H1 (cell line): ENCODE data around the gene MGMT.

Experiments used
- ATF2 ChIP-seq: IDR thresholded peaks from 2 replicates; pipeline ENCODE4 v1.6.1; 2012; ENCODE audit warnings: low read length, inconsistent platforms
- CEBPB ChIP-seq: IDR thresholded peaks from 2 replicates; pipeline ENCODE4 v1.6.1; 2012; ENCODE audit warnings: low read depth, low read length
- CHD7 ChIP-seq: fragments of 300-600 bp; sonication (generic); IDR thresholded peaks from 2 replicates; pipeline ENCODE4 v1.7.1; 2012; ENCODE audit warnings: low read length, moderate library complexity, mild to moderate bottlenecking, inconsistent platforms; ENCODE audit not compliant: insufficient replicate concordance
- EP300 ChIP-seq, 2 experiments: IDR thresholded peaks; 1 replicate in 1 of 2; 2 replicates in 1 of 2; pipeline ENCODE4 v1.6.1; 2011 to 2012; ENCODE audit warnings: low read depth in 2 of 2, low read length in 2 of 2, mild to moderate bottlenecking in 2 of 2, borderline replicate concordance in 1 of 2, inconsistent platforms in 1 of 2, moderate library complexity in 1 of 2
- EZH2 ChIP-seq: fragments of 200-600 bp; sonication (generic); IDR thresholded peaks from 2 replicates; pipeline ENCODE4 v1.7.1; 2012; ENCODE audit warnings: low read depth, mild to moderate bottlenecking, moderate library complexity, low read length, inconsistent platforms; ENCODE audit not compliant: severe bottlenecking
- KDM5A ChIP-seq: fragments of 200-600 bp; IDR thresholded peaks from 2 replicates; pipeline ENCODE4 v1.7.1; 2012; ENCODE audit warnings: mild to moderate bottlenecking, low read length, inconsistent platforms, mixed read lengths
- MAX ChIP-seq: IDR thresholded peaks from 2 replicates; pipeline ENCODE4 v1.6.1; 2012; ENCODE audit warnings: inconsistent platforms
- POLR2A ChIP-seq, 2 experiments: IDR thresholded peaks; 1 replicate in 1 of 2; 2 replicates in 1 of 2; pipeline ENCODE4 v1.6.1; 2011; ENCODE audit warnings: low read depth in 2 of 2, low read length in 2 of 2, mild to moderate bottlenecking in 2 of 2; ENCODE audit errors: control extremely low read depth in 1 of 2
- RAD21 ChIP-seq, 2 experiments: IDR thresholded peaks in 1 of 2; conservative IDR thresholded peaks in 1 of 2; 2 replicates each; pipeline ENCODE4 v1.6.1; 2011; ENCODE audit warnings: low read depth in 2 of 2, low read length in 2 of 2, improper control_type of control experiment in 1 of 2, inconsistent platforms in 1 of 2, mild to moderate bottlenecking in 1 of 2, moderate library complexity in 1 of 2
- SIN3A ChIP-seq, 2 experiments: IDR thresholded peaks in 1 of 2; conservative IDR thresholded peaks in 1 of 2; 2 replicates each; pipeline ENCODE4 v1.6.1; 2011 to 2012; ENCODE audit warnings: low read length in 2 of 2, improper control_type of control experiment in 1 of 2, low read depth in 1 of 2, mild to moderate bottlenecking in 1 of 2
- USF2 ChIP-seq: IDR thresholded peaks from 2 replicates; pipeline ENCODE4 v1.6.1; 2011; ENCODE audit warnings: low read length, improper control_type of control experiment
- YY1 ChIP-seq: IDR thresholded peaks from 2 replicates; pipeline ENCODE4 v1.6.1; 2011; ENCODE audit warnings: low read depth, mild to moderate bottlenecking, low read length

GRCh38 chr10:129770286-129770685, 303.2 kb downstream of the MGMT start:
- TF ChIP-seq SIN3A (conservative IDR thresholded peaks at IDR 0.05 in 1 of 2, IDR thresholded peaks at IDR 0.05 in 1 of 2; ENCODE audit: low read depth in 1 of 2, low read length in 2 of 2) (no peak), EZH2 (no peak), KDM5A (no peak), MAX (no peak), ATF2 (no peak), CHD7 (no peak), POLR2A (IDR thresholded peaks at IDR 0.05; ENCODE audit: control extremely low read depth in 1 of 2, low read depth in 2 of 2, low read length in 2 of 2) (no peak), EP300 (IDR thresholded peaks at IDR 0.05; ENCODE audit: borderline replicate concordance in 1 of 2, low read depth in 2 of 2, low read length in 2 of 2) (no peak), CEBPB (no peak), USF2 (no peak), YY1 (no peak), RAD21 (IDR thresholded peaks at IDR 0.05 in 1 of 2, conservative IDR thresholded peaks at IDR 0.05 in 1 of 2; ENCODE audit: low read depth in 2 of 2, low read length in 2 of 2) (no peak)
